Neural progenitor cell (in vitro differentiated cells): ENCODE measurements around the gene THSD4. TPM values are rescaled to one million over a fixed set of nuclear protein-coding genes. Genes with fewer than 3 reads are reported as not detected.

Experiments used
- DNase-seq: peaks from one replicate; pipeline ENCODE4 v3.0.0-alpha.2; 2016; ENCODE audit warnings: low spot score
- H2AFZ ChIP-seq: fragments of 200-600 bp; sonication (generic); replicated peaks from 2 replicates; pipeline ENCODE4 v1.6.1; 2016; ENCODE audit warnings: antibody characterized with exemption
- H3F3A ChIP-seq: fragments of 200-600 bp; sonication (generic); 2 replicates; pipeline ENCODE4 v1.6.1; 2016; ENCODE audit warnings: antibody characterized with exemption, low read depth
- H3K27ac ChIP-seq: fragments of 200-600 bp; sonication (generic); 2 replicates; pipeline ENCODE4 v1.5.1; 2016; ENCODE audit warnings: mild to moderate bottlenecking
- H3K27me3 ChIP-seq: fragments of 200-600 bp; sonication (generic); 2 replicates; pipeline ENCODE4 v1.6.1; 2016; ENCODE audit warnings: mild to moderate bottlenecking, moderate library complexity
- H3K36me3 ChIP-seq: fragments of 200-600 bp; sonication (generic); 2 replicates; pipeline ENCODE4 v1.5.1; 2016
- H3K4me1 ChIP-seq: fragments of 200-600 bp; sonication (generic); 2 replicates; pipeline ENCODE4 v1.6.1; 2016; ENCODE audit warnings: mixed run types
- H3K4me2 ChIP-seq: fragments of 200-600 bp; sonication (generic); 2 replicates; pipeline ENCODE4 v1.6.1; 2016
- H3K4me3 ChIP-seq: fragments of 200-600 bp; sonication (generic); 2 replicates; pipeline ENCODE4 v1.5.1; 2016
- H3K79me2 ChIP-seq: fragments of 200-600 bp; sonication (generic); 2 replicates; pipeline ENCODE4 v1.6.1; 2016; ENCODE audit warnings: low read depth
- H3K9ac ChIP-seq: fragments of 200-600 bp; sonication (generic); 2 replicates; pipeline ENCODE4 v1.6.1; 2016
- H3K9me3 ChIP-seq: fragments of 200-600 bp; sonication (generic); 2 replicates; pipeline ENCODE4 v1.5.1; 2016; ENCODE audit warnings: low read depth
- H4K20me1 ChIP-seq: fragments of 200-600 bp; sonication (generic); 2 replicates; pipeline ENCODE4 v1.6.1; 2016; ENCODE audit warnings: low read depth
- H3K27ac Mint-ChIP-seq: 3 replicates; pipeline ENCODE4 v1.8.0; 2021; ENCODE audit warnings: mixed read lengths
- H3K27me3 Mint-ChIP-seq: 2 replicates; pipeline ENCODE4 v1.8.0; 2022; ENCODE audit warnings: low read depth, mild to moderate bottlenecking, inconsistent platforms, moderate library complexity, mixed read lengths; ENCODE audit not compliant: insufficient read depth
- H3K36me3 Mint-ChIP-seq: 3 replicates; pipeline ENCODE4 v1.8.0; 2021; ENCODE audit warnings: mixed read lengths
- H3K4me1 Mint-ChIP-seq: 3 replicates; pipeline ENCODE4 v1.8.0; 2021; ENCODE audit warnings: mixed read lengths
- H3K4me3 Mint-ChIP-seq: 3 replicates; pipeline ENCODE4 v1.8.0; 2021; ENCODE audit warnings: mild to moderate bottlenecking, moderate library complexity, mixed read lengths
- H3K9me3 Mint-ChIP-seq: 3 replicates; pipeline ENCODE4 v1.8.0; 2020; ENCODE audit warnings: mixed read lengths
- EZH2 ChIP-seq: fragments of 200-600 bp; sonication (generic); IDR thresholded peaks from 2 replicates; pipeline ENCODE4 v1.6.1; 2017; ENCODE audit warnings: antibody characterized with exemption, mild to moderate bottlenecking, moderate library complexity
- EZH2phosphoT487 ChIP-seq: fragments of 200-600 bp; sonication (generic); IDR thresholded peaks from 2 replicates; pipeline ENCODE4 v1.6.1; 2017; ENCODE audit warnings: antibody characterized with exemption
- total RNA-seq: library from RNA; depleted of rRNA; stranded (reverse); fragments of >200 nt; gene quantifications from 2 replicates; pipeline ENCODE4 v1.2.3, GENCODE V29; 2015; ENCODE audit warnings: low replicate concordance
- TF ChIP-seq, protein P1 (sequence below): fragments of 200-600 bp; sonication (generic); IDR thresholded peaks from 2 replicates; pipeline ENCODE4 v1.5.1; 2017; ENCODE audit warnings: antibody characterized with exemption, mild to moderate bottlenecking

The THSD4 gene
- total RNA-seq, 1 donor from 2014 or later: 2.4 TPM

DNA sequence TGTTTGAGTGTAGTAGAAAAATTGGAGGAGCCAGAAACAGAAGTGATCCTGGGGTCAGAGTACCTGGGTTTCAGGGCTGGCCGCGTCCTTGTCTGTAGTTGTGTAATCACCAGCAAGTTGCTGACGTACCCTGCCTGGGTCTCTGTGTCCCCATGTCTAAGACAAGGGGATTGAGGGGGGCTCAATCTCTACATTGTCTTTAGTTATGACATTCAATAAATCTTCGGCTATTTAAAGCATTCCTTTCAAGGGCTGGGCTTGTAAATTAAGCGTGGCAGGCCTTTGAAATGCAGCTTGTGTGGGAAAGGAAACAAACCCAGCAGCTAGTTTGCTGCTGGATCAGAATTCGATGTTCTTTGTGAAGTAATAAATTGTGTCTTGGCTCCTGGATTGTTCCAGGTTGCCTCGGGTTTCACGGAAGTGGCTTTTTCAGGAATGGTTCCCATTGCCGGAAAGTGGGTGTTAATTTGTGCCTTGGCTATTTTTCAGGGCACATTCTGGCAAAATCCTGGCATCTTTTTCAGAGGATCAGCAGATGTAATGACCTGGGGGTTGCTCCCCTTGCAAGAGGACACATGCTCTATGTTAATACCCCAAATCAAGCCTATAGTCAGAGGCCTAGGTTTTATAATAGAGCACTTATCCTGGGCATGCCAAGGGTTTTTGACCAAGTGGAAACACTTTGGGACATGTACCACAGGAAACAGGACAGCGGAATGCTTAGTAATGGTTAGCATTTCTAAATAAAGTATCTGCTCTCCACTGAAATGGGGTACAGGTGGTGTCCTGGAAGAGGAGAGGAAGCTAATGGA is 400.3 kb downstream of the THSD4 start:
- Histone ChIP-seq H3K27ac (no peak overlapping the region), H2AFZ (no peak overlapping the region), H3K4me2 (no peak overlapping the region), H3K4me3 (no peak overlapping the region), H3K9me3 (no peaks in the 10 kb centered on the region), H4K20me1 (no peaks in the 10 kb centered on the region), H3K79me2 (no peaks in the 10 kb centered on the region), H3K4me1 (no peaks in the 10 kb centered on the region), H3K9ac (no peak overlapping the region), H3K36me3 (no peaks in the 10 kb centered on the region), H3K27me3 (no peaks in the 10 kb centered on the region), H3F3A (no peaks in the 10 kb centered on the region)
- H3K4me1 Mint-ChIP-seq: peaks cover 8% of the 10 kb centered on the region
- H3K27ac Mint-ChIP-seq: no peak overlapping the region
- no peak for DNase-seq
- peaks cover 4% of the 10 kb centered on the region for H3K27me3 Mint-ChIP-seq
- H3K4me3 Mint-ChIP-seq: no peak overlapping the region
- TF ChIP-seq EZH2 (no peak), EZH2phosphoT487 (no peak)
- TF ChIP-seq, protein P1, sequence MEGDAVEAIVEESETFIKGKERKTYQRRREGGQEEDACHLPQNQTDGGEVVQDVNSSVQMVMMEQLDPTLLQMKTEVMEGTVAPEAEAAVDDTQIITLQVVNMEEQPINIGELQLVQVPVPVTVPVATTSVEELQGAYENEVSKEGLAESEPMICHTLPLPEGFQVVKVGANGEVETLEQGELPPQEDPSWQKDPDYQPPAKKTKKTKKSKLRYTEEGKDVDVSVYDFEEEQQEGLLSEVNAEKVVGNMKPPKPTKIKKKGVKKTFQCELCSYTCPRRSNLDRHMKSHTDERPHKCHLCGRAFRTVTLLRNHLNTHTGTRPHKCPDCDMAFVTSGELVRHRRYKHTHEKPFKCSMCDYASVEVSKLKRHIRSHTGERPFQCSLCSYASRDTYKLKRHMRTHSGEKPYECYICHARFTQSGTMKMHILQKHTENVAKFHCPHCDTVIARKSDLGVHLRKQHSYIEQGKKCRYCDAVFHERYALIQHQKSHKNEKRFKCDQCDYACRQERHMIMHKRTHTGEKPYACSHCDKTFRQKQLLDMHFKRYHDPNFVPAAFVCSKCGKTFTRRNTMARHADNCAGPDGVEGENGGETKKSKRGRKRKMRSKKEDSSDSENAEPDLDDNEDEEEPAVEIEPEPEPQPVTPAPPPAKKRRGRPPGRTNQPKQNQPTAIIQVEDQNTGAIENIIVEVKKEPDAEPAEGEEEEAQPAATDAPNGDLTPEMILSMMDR: no peak
- no peaks in the 10 kb centered on the region for H3K36me3 Mint-ChIP-seq
- H3K9me3 Mint-ChIP-seq: no peaks in the 10 kb centered on the region

DNA sequence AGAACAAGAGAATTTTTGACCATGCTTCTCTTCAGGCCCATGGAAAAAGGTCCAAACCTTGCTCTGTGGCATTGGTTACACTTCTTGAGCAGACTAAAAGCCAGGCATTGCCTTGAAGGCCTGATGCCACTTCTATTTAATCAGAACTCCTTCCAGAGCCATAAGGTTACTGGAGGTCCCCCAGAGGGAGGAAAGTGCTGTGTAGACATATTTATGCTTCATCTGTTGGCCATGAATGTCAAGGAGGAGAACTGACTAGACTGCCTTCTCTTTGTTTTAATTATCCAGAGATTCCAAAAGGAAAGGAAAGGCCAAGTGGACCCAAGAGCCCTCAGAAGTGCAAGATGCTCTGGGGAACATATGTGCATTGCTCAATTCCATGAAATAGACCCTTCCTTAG is 402.5 kb downstream of the THSD4 start:
- Histone ChIP-seq H3K27ac (no peak overlapping the region), H3K4me2 (no peak overlapping the region), H4K20me1 (no peaks in the 10 kb centered on the region), H3K36me3 (no peaks in the 10 kb centered on the region), H3K27me3 (no peaks in the 10 kb centered on the region), H2AFZ (no peak overlapping the region), H3K4me3 (no peak overlapping the region), H3K4me1 (no peaks in the 10 kb centered on the region), H3K9me3 (no peaks in the 10 kb centered on the region), H3K79me2 (no peaks in the 10 kb centered on the region), H3F3A (no peaks in the 10 kb centered on the region), H3K9ac (no peak overlapping the region)
- no peak overlapping the region for H3K4me3 Mint-ChIP-seq
- peaks cover 4% of the 10 kb centered on the region for H3K27me3 Mint-ChIP-seq
- H3K4me1 Mint-ChIP-seq: peaks cover 8% of the 10 kb centered on the region
- H3K27ac Mint-ChIP-seq: no peak overlapping the region
- TF ChIP-seq, protein P1: no peak
- TF ChIP-seq EZH2phosphoT487 (no peak), EZH2 (no peak)
- no peak for DNase-seq
- H3K36me3 Mint-ChIP-seq: no peaks in the 10 kb centered on the region
- H3K9me3 Mint-ChIP-seq: no peaks in the 10 kb centered on the region

DNA sequence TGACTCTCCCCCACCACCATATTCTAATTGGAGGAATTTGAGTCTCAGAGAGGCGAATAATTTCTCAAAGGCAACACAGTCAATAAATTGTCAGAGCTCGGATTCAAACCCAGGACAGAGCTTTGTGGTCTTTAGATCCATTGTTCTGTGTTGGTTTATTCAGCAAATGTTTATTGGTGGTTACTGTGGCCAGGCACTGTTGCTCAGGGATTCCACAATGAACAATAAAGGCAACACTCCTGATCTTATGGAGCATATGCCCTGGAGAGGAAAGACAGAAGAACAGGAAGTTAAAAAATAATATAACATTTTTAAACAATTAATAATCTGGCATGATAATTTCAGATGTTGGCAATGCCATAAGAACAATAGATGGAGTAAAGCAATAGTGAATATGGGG is 403.4 kb downstream of the THSD4 start:
- H3K27ac Mint-ChIP-seq: no peak overlapping the region
- TF ChIP-seq, protein P1: no peak
- TF ChIP-seq EZH2 (no peak), EZH2phosphoT487 (no peak)
- H3F3A ChIP-seq: no peaks in the 10 kb centered on the region
- H3K9ac ChIP-seq: no peak overlapping the region
- no peak overlapping the region for H3K4me2 ChIP-seq
- H3K36me3 ChIP-seq: no peaks in the 10 kb centered on the region
- H3K4me1 ChIP-seq: no peaks in the 10 kb centered on the region
- H3K27me3 Mint-ChIP-seq: peaks cover 4% of the 10 kb centered on the region
- no peaks in the 10 kb centered on the region for H3K27me3 ChIP-seq
- H3K9me3 Mint-ChIP-seq: no peaks in the 10 kb centered on the region
- H2AFZ ChIP-seq: no peak overlapping the region
- no peaks in the 10 kb centered on the region for H3K9me3 ChIP-seq
- no peak overlapping the region for H3K4me3 Mint-ChIP-seq
- no peak overlapping the region for H3K4me3 ChIP-seq
- H3K79me2 ChIP-seq: no peaks in the 10 kb centered on the region
- no peaks in the 10 kb centered on the region for H4K20me1 ChIP-seq
- DNase-seq: no peak
- no peak overlapping the region for H3K27ac ChIP-seq
- peaks cover 8% of the 10 kb centered on the region for H3K4me1 Mint-ChIP-seq
- H3K36me3 Mint-ChIP-seq: no peaks in the 10 kb centered on the region
